Measurements from ENCODE around the gene MAL. TPM values are rescaled to one million over a fixed set of nuclear protein-coding genes. Genes with fewer than 3 reads are reported as not detected.

The MAL gene
- total RNA-seq, 1 experiment from 2014 or later: not detected

- no peaks in the 10 kb centered on the region for H3K27me3 ChIP-seq (replicated peaks; ENCODE audit: control insufficient read depth, insufficient read depth, low read length)
- no peaks in the 10 kb centered on the region for H3K4me1 Mint-ChIP-seq (ENCODE audit: low read depth, unreplicated experiment)
- intact Hi-C loops (cut with micrococcal nuclease; ENCODE audit: unreplicated experiment): no loop called here
- H3K9me3 ChIP-seq: no peaks in the 10 kb centered on the region
- no peaks in the 10 kb centered on the region for H3K4me1 ChIP-seq
- ChIA-PET POLR2A (no interaction called here), CTCF (no interaction called here)
- H3K36me3 ChIP-seq (ENCODE audit: control insufficient read depth, insufficient read depth, low read length): no peaks in the 10 kb centered on the region
- DNase-seq: no peak
- H3K4me3 ChIP-seq (ENCODE audit: low read depth, low read length): no peak overlapping the region
- BruUV-seq (replicated peaks): no TSS peak
- H3K9me3 Mint-ChIP-seq (ENCODE audit: unreplicated experiment): no peaks in the 10 kb centered on the region
- no peak for TF ChIP-seq CTCF (IDR thresholded peaks at IDR 0.05; ENCODE audit: insufficient read depth in 1 of 2, low read depth in 1 of 2, low read length in 1 of 2, severe bottlenecking in 1 of 2, unreplicated experiment in 1 of 2)
- H3K27me3 Mint-ChIP-seq (ENCODE audit: insufficient read depth, unreplicated experiment): peaks cover 10% of the 10 kb centered on the region
- H3K4me3 Mint-ChIP-seq (ENCODE audit: unreplicated experiment): no peak overlapping the region
- H3K27ac Mint-ChIP-seq (ENCODE audit: unreplicated experiment): no peak overlapping the region
- no peaks in the 10 kb centered on the region for H3K36me3 Mint-ChIP-seq (ENCODE audit: insufficient read depth, unreplicated experiment)
Observed at GRCh38 chr2:95061119-95061512, 35.6 kb downstream of the MAL start.

GRCh38 chr2:95061601-95062183 lies 36.2 kb downstream of the MAL start:
- Mint-ChIP-seq H3K27ac (ENCODE audit: unreplicated experiment) (no peak overlapping the region), H3K4me3 (ENCODE audit: unreplicated experiment) (no peak overlapping the region), H3K9me3 (ENCODE audit: unreplicated experiment) (no peaks in the 10 kb centered on the region), H3K36me3 (ENCODE audit: insufficient read depth, unreplicated experiment) (no peaks in the 10 kb centered on the region), H3K27me3 (ENCODE audit: insufficient read depth, unreplicated experiment) (peaks cover 10% of the 10 kb centered on the region), H3K4me1 (ENCODE audit: low read depth, unreplicated experiment) (no peaks in the 10 kb centered on the region)
- H3K27me3 ChIP-seq (replicated peaks; ENCODE audit: control insufficient read depth, insufficient read depth, low read length): no peaks in the 10 kb centered on the region
- peak in 1 of 2 experiments; percentile 16 for DNase-seq
- ChIA-PET POLR2A (no interaction called here), CTCF (interaction anchor here (1.0 kb wide), 1 partner anchor 8 kb away, joined by 3 read pairs; no protein-coding TSS in a partner anchor)
- H3K4me1 ChIP-seq: no peaks in the 10 kb centered on the region
- BruUV-seq (replicated peaks): no TSS peak
- H3K4me3 ChIP-seq (ENCODE audit: low read depth, low read length): no peak overlapping the region
- intact Hi-C loops (cut with micrococcal nuclease; ENCODE audit: unreplicated experiment): no loop called here
- no peak for TF ChIP-seq CTCF (IDR thresholded peaks at IDR 0.05; ENCODE audit: insufficient read depth in 1 of 2, low read depth in 1 of 2, low read length in 1 of 2, severe bottlenecking in 1 of 2, unreplicated experiment in 1 of 2)
- H3K9me3 ChIP-seq: no peaks in the 10 kb centered on the region
- H3K36me3 ChIP-seq (ENCODE audit: control insufficient read depth, insufficient read depth, low read length): no peaks in the 10 kb centered on the region

DNA sequence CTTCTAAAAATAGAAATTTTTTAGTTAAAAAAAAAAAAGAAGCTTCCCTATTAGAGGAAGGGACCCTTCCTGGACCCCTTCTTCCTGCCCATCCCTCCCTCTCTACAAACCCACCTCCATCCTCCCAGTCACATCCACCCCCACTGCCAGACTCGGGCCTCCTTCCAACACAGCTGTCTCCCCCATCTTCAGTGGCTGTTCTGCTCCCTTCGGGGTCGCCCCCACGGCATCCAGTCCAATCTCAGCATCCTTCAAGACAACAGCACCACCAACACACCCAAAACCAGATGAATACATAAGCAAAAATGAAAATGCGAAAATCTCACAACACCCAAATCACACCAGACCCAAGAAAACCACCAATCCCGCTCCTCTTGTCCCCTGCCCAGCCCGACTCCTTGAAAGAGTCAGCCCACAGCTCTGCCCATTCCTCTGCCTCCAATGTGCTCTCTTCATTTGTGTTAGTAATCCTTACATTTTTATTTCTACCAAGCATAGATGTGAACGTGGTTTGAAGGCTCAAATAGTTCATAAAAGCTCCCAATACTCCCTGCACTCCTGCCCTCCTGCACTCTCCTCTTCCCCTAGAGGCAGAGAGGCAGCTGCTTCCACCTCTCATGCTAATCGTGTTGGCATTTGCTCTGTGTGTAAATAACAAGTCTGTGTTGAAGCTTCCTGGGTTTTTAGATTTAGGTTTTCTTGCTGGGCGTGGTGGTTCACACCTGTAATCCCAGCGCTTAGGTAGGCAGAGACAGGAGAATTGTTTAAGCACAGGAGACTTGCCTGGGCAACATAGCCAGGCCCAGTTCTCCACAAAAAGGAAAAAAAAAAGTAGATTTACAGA lies 37.0 kb downstream of the MAL start:
- DNase-seq: peak in 1 of 2 experiments; percentile 18
- Mint-ChIP-seq H3K9me3 (ENCODE audit: unreplicated experiment) (no peaks in the 10 kb centered on the region), H3K27me3 (ENCODE audit: insufficient read depth, unreplicated experiment) (peaks cover 10% of the 10 kb centered on the region), H3K4me3 (ENCODE audit: unreplicated experiment) (no peak overlapping the region), H3K4me1 (ENCODE audit: low read depth, unreplicated experiment) (no peaks in the 10 kb centered on the region), H3K36me3 (ENCODE audit: insufficient read depth, unreplicated experiment) (no peaks in the 10 kb centered on the region), H3K27ac (ENCODE audit: unreplicated experiment) (no peak overlapping the region)
- intact Hi-C loops (cut with micrococcal nuclease; ENCODE audit: unreplicated experiment): no loop called here
- TF ChIP-seq CTCF (IDR thresholded peaks at IDR 0.05; ENCODE audit: insufficient read depth in 1 of 2, low read depth in 1 of 2, low read length in 1 of 2, severe bottlenecking in 1 of 2, unreplicated experiment in 1 of 2): no peak
- Histone ChIP-seq H3K36me3 (ENCODE audit: control insufficient read depth, insufficient read depth, low read length) (no peaks in the 10 kb centered on the region), H3K4me1 (no peaks in the 10 kb centered on the region), H3K27me3 (replicated peaks; ENCODE audit: control insufficient read depth, insufficient read depth, low read length) (no peaks in the 10 kb centered on the region), H3K9me3 (no peaks in the 10 kb centered on the region), H3K4me3 (ENCODE audit: low read depth, low read length) (no peak overlapping the region)
- BruUV-seq (replicated peaks): no TSS peak
- ChIA-PET CTCF (interaction anchor here (0.7 to 1.0 kb wide), 3 partner anchors 9 to 53 kb away, joined by 3 read pairs; no protein-coding TSS in a partner anchor), POLR2A (no interaction called here)

Data from Caco-2 (cell line).